NCI-H748 treated with DMSO at 0.1 percent for 48 hours (cell line): Measurements from ENCODE around the gene EEF1A1.

ENCODE experiments used
- DNase-seq: peaks from one replicate; lab custom pipeline; 2025; lab: John Stamatoyannopoulos, UW

The EEF1A1 gene

DNA sequence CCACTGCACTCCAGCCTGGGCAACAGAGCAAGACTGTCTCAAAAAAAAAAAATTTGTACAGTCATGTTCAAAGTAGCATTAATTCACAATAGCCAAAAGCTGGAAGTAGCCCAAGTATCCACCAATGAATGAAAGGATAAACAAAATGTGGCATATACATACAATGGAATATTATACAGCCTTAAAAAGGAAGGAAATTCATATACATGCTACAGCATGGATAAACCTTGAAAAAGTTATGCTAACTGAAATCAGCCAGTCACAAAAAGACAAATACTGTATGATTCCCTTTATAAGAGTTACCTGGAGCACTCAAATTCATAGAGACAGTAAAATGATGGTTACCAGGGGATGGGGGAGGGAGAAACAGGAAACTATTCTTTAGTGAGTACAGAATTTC is 15.7 kb downstream of the EEF1A1 start:
- no peak for DNase-seq

GRCh38 chr6:73504160-73504559 is 16.7 kb downstream of the EEF1A1 start:
- no peak for DNase-seq

DNA sequence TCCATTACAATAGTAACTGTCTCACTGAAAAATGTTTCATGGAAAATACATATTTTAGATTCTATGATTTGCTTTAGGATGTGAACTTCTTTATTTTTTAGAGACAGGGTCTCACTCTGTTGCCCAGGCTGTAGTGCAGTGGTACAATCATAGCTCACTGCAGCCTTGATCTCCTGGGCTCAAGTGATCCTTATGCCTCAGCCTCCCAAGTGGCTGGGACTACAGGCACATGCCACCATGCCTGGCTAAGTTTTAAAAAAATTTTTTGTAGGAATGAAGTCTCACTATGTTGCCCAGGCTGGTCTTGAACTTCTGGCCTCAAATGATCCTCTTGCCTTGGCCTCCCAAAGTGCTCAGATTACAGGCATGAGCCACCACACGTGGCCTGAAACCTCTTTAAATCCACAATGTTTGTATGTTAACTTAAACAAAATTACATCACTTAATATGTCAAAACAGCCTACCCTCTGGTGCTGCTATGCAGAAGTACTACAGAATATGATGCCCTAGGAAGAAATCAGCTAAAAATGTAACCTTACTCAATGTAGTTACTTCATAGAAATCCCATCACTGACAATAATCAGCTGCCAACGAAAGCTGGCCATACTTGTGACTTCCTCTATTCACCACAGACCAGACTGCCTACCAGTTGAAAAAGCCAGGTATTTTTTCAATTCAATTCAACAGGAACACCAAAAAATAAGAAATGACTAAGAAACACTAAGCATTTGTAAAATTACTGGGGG is 17.6 kb downstream of the EEF1A1 start:
- no peak for DNase-seq

DNA sequence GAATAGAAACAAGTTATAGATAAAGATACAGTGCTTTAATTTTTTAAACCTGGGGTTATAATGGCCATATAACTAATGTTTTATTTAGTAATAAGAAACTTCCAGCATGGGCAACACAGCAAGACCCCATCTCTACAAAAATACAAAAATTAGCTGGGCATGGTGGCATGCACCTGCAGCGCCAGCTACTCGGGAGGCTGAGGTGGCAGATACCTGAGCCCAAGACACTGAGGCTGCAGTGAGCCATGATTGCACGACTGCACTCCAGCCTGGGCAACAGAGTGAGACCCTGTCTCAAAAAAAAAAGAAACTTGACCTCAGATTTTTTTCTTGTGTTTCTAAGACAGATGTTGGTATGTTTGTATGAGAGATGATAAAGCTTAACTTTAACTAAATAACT is 22.9 kb downstream of the EEF1A1 start:
- DNase-seq: no peak

DNA sequence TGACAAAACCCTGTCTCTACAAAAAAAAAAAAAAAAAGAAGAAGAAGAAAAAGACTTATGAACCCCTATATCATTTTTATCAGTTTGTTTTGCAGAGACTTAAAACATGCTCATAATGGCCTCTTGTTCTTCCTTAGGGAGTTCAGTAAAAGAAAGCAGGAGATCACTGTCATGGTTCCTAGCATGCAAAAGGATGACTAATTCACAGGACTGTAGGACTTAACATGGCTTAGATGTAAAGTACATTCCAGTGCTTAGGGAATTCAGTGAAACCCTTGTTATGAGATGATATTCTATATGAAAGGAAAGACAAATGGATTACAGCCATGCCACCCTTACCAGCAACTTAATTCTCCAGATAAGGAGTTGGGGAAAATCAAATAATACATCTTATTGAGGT is 29.5 kb downstream of the EEF1A1 start:
- DNase-seq: no peak

- no peak for DNase-seq
Observed at GRCh38 chr6:73487473-73487872, 33.4 kb downstream of the EEF1A1 start.

DNA sequence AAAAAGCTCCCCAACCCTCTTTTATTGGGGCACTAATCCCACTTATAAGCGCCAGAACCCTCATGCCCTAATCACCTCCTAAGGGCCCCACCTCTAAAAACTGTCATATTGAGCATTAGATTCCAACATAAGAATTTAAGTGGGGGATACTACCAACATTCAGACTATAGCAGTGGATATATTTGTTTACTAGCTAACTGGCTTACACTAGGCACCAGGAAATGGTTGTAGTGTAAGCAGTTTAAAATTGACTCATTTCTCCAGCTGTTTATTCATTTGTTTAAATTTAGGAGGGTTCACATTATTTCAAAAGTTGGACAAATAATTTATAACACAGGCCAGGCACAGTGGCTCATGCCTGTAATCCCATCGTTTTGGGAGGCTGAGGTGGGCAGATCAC is 36.4 kb downstream of the EEF1A1 start:
- no peak for DNase-seq

DNA sequence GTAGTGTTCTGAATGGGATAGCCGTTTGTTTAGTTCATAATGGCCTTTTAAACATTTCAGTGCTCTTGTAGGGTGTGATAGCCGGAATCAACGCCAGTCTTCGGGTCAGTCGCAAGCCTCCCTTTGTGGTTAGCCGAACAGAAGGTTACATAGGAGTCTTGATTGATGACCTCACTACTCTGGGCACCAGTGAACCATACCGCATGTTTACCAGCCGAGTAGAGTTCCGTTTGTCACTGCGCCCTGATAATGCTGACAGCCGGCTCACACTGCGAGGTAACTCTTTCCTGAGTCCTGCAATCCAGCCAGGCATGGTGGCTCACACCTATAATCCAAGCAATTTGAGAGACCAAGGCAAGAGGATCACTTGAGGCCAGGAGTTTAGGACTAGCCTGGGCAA is 38.9 kb downstream of the EEF1A1 start:
- DNase-seq: no peak

- DNase-seq: no peak
Observed at GRCh38 chr6:73477407-73477806, 43.4 kb downstream of the EEF1A1 start.

- no peak for DNase-seq
Observed at GRCh38 chr6:73476723-73477122, 44.1 kb downstream of the EEF1A1 start.

GRCh38 chr6:73471686-73472290 is 49.0 kb downstream of the EEF1A1 start:
- DNase-seq: no peak
